Endothelial cell (in vitro differentiated cells): Measurements from ENCODE around the gene PRDM8. TPM values are rescaled to one million over a fixed set of nuclear protein-coding genes. Genes with fewer than 3 reads are reported as not detected.

Source experiments
- DNase-seq: peaks from one replicate; pipeline ENCODE4 v3.0.0; 2021; ENCODE audit warnings: low spot score
- H3K27ac Mint-ChIP-seq: one replicate; pipeline ENCODE4 v1.8.0; 2021; ENCODE audit warnings: mixed read lengths, inconsistent platforms; ENCODE audit not compliant: unreplicated experiment
- H3K27me3 Mint-ChIP-seq: one replicate; pipeline ENCODE4 v1.8.0; 2021; ENCODE audit warnings: mild to moderate bottlenecking, moderate library complexity, mixed read lengths, inconsistent platforms; ENCODE audit not compliant: unreplicated experiment
- H3K36me3 Mint-ChIP-seq: one replicate; pipeline ENCODE4 v1.8.0; 2021; ENCODE audit warnings: mild to moderate bottlenecking, low read depth, mixed read lengths, inconsistent platforms; ENCODE audit not compliant: unreplicated experiment
- H3K4me1 Mint-ChIP-seq: one replicate; pipeline ENCODE4 v1.8.0; 2021; ENCODE audit warnings: mild to moderate bottlenecking, mixed read lengths, inconsistent platforms; ENCODE audit not compliant: unreplicated experiment
- H3K4me3 Mint-ChIP-seq: one replicate; pipeline ENCODE4 v1.8.0; 2021; ENCODE audit warnings: mild to moderate bottlenecking, mixed read lengths, inconsistent platforms; ENCODE audit not compliant: unreplicated experiment
- H3K9me3 Mint-ChIP-seq: one replicate; pipeline ENCODE4 v1.8.0; 2021; ENCODE audit warnings: mixed read lengths, inconsistent platforms; ENCODE audit not compliant: unreplicated experiment
- total RNA-seq: library from RNA; stranded (reverse); fragmentation: NEBNext Ultra II Directional; extraction: Animal tissue kit (Norgen Biotek cat#: 25700); gene quantifications from one replicate; pipeline ENCODE4 v1.2.1, GENCODE V29; 2021; ENCODE audit not compliant: unreplicated experiment
- TF ChIP-seq, protein P1 (sequence below): fragments of 200-600 bp; sonication (generic); IDR thresholded peaks from one replicate; pipeline ENCODE4 v1.5.0; 2021; ENCODE audit warnings: antibody characterized with exemption; ENCODE audit not compliant: unreplicated experiment

Gene PRDM8
- total RNA-seq, 1 donor from 2014 or later = 30.5 TPM

DNA sequence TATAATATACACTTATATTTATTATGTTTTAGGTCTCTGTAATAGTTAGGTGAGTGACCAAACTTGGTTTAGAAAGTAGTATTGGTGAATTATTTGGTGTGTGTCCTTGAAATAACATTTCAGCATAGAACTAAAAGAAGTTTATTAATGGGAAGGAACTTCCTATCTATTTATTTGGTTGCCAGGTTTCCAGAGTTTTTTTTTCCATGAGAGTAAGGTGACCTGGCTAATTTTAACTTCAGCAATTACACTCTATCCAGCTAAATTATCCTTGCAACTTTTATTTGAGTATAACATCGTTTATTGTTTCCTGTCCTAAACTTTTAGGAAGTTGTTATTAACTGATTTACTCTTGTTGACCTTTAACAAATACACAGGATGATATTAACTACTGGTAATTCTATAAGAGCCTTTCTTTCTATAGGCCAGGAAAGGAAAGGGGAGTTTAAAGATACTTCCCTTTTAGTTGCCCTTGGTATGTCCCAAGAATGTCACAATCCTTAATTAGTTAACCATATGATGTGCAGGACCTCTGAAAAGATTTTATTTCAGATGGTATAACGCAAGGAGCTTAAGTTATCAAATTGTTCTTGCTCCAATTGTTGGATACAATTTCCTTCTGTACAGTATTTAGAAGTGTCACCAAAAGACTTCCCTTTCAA, 18.9 kb downstream of the PRDM8 start:
- H3K27ac Mint-ChIP-seq = peak overlapping the region; percentile 70
- no peak for DNase-seq
- TF ChIP-seq, protein P1, sequence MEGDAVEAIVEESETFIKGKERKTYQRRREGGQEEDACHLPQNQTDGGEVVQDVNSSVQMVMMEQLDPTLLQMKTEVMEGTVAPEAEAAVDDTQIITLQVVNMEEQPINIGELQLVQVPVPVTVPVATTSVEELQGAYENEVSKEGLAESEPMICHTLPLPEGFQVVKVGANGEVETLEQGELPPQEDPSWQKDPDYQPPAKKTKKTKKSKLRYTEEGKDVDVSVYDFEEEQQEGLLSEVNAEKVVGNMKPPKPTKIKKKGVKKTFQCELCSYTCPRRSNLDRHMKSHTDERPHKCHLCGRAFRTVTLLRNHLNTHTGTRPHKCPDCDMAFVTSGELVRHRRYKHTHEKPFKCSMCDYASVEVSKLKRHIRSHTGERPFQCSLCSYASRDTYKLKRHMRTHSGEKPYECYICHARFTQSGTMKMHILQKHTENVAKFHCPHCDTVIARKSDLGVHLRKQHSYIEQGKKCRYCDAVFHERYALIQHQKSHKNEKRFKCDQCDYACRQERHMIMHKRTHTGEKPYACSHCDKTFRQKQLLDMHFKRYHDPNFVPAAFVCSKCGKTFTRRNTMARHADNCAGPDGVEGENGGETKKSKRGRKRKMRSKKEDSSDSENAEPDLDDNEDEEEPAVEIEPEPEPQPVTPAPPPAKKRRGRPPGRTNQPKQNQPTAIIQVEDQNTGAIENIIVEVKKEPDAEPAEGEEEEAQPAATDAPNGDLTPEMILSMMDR = no peak
- no peaks in the 10 kb centered on the region for H3K36me3 Mint-ChIP-seq
- H3K9me3 Mint-ChIP-seq = no peaks in the 10 kb centered on the region
- H3K4me1 Mint-ChIP-seq = peaks cover 14% of the 10 kb centered on the region
- no peaks in the 10 kb centered on the region for H3K27me3 Mint-ChIP-seq
- no peak overlapping the region for H3K4me3 Mint-ChIP-seq

DNA sequence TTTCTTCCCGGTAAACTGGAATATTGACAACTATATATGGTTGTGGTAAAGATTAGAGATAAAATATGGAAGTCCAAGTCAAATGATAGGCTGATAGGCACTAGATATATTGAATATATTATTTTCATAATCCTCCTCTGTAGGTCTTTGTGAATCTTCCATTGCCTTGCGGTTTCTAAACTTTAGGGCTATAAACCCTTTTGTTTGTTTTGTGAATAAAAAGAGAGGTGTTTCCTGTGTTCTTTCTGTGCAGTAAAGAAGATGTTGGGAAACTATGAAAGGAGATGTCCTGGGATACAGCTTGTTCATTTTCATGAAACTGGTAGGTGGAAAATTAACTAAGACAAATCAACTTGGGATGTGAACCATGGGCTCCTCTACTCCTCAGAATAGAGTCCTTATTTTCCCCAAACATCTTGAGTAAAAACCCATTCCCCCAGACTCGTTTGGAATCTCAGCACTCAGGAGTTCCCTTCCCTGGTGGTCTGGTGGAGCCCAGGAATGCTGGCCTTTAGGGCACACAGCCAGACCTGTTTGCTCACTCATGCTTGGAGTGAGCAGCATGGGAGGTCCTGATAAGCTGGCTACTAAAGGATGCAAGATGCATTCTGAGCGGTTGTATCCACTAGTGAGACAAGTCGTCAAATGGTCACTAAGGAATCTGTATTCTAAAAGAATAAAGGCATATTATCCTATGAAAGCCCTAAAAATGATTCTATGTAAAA, 22.2 kb downstream of the PRDM8 start:
- DNase-seq = no peak
- Mint-ChIP-seq H3K9me3 (no peaks in the 10 kb centered on the region), H3K27me3 (no peaks in the 10 kb centered on the region), H3K4me1 (peaks cover 12% of the 10 kb centered on the region), H3K36me3 (no peaks in the 10 kb centered on the region), H3K4me3 (no peak overlapping the region), H3K27ac (no peak overlapping the region)
- TF ChIP-seq, protein P1 = no peak

DNA sequence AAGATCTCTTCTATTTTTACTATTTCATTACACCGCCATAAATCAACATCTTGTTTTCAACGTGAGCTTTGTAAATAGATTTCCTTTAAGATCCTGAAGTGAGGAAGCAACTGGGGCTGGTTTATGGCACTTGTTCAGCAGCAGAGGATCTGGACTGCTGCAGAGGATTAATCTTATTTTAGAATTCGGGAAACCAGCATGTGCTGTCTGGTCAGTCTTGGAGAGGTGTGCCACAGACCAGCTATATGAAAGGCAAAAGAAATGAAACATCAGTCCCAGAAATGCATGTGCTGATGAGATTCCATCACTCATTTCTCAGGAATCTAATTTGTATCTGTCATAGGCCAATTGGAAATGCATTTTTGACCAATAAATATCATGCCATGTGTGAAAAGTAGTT, 23.4 kb downstream of the PRDM8 start:
- DNase-seq = no peak
- Mint-ChIP-seq H3K36me3 (no peaks in the 10 kb centered on the region), H3K4me3 (no peak overlapping the region), H3K4me1 (peaks cover 7% of the 10 kb centered on the region), H3K9me3 (no peaks in the 10 kb centered on the region), H3K27me3 (no peaks in the 10 kb centered on the region), H3K27ac (no peak overlapping the region)
- TF ChIP-seq, protein P1 = no peak

DNA sequence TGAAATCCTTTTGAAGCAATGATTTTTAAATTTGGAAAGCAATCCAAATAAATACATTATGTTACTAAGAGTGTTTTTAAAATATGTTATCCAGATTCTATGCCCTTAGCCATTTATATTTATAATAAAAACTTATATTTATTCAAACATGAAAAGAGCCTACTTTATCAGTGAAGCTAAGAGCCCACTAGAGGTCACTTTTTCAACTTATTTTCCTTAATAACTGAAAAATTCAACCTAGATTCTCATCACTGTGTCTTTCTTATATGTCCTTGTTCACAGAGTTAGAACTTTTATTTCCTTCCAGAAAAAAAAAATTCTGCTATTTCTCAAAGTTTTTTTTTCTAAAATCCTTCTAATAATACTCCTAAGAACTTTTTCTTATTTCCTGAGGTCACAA, 23.9 kb downstream of the PRDM8 start:
- Mint-ChIP-seq H3K4me1 (peaks cover 6% of the 10 kb centered on the region), H3K36me3 (no peaks in the 10 kb centered on the region), H3K4me3 (no peak overlapping the region), H3K9me3 (no peaks in the 10 kb centered on the region), H3K27ac (no peak overlapping the region), H3K27me3 (no peaks in the 10 kb centered on the region)
- DNase-seq = no peak
- TF ChIP-seq, protein P1 = peak; percentile 49

DNA sequence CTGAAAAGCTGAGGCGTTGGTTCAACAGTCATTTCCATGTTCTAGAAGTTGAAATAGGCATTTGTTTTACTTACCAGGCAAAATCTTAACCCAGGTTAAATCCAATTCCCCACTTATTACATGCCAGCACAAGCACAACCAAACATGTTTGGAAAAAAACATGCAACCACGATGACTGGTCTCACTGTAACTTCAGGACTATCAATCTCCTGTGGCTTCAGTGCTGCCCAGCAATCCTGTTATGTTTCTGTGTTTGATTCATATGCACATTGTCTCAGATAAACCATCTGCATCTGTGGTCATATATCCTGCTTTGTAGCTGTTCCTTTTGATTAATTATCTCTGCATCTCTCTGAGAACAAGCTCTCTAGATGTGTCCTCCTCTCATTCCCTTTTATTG, 28.3 kb downstream of the PRDM8 start:
- Mint-ChIP-seq H3K27me3 (no peaks in the 10 kb centered on the region), H3K9me3 (no peaks in the 10 kb centered on the region), H3K27ac (no peak overlapping the region), H3K4me1 (peaks cover 3% of the 10 kb centered on the region), H3K4me3 (no peak overlapping the region), H3K36me3 (no peaks in the 10 kb centered on the region)
- TF ChIP-seq, protein P1 = no peak
- DNase-seq = no peak
